LHCN-M2 (cell line): ENCODE measurements around the gene CLIC1. TPM values are rescaled to one million over a fixed set of nuclear protein-coding genes. Genes with fewer than 3 reads are reported as not detected.
A peak's percentile ranks its signal among the peaks of the same experiment; 100 is the strongest.

Experiments
- DNase-seq: peaks from one replicate; pipeline ENCODE4 v3.0.0-alpha.2; 2012; ENCODE audit warnings: low read depth
- total RNA-seq: library from RNA; depleted of rRNA; stranded (reverse); fragments of >200 nt; gene quantifications from 2 replicates; pipeline ENCODE4 v1.2.3, GENCODE V29; 2014

CLIC1 gene
- total RNA-seq, 1 experiment from 2014 or later = 771 TPM

DNA sequence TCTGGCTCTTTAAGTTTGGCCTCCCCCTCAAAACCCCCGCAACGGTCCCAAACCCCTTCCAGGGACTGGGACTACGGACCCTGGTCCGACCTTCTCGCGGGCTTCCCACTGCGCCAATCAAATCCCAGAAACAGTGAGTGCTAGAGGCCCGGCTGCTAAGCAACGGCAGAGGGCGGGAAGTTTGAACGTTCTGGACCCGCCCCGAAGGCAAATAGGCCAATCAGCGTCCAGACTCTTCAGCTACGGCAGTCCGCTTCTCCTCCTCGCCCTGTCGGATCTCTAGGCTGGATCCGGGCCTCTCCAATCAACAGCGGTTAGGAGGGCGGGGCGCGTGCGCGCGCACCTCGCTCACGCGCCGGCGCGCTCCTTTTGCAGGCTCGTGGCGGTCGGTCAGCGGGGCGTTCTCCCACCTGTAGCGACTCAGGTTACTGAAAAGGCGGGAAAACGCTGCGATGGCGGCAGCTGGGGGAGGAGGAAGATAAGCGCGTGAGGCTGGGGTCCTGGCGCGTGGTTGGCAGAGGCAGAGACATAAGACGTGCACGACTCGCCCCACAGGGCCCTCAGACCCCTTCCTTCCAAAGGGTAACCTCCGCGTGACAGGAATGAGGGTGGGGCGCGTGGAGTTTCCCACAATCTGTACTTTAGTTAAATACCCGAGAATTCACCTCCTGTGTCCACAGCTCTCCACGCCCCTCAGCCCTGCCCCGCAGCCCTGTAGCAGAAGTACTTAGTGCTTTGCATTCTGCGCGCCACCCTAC, 3.5 kb upstream of the CLIC1 start, which contains the start of gene MSH5:
Gene MSH5, plus strand, starts transcription at position 367 of the 758 bp plus-strand sequence. CDS start 462 bp downstream, outside the sequence.
- DNase-seq = peak; percentile 99

DNA sequence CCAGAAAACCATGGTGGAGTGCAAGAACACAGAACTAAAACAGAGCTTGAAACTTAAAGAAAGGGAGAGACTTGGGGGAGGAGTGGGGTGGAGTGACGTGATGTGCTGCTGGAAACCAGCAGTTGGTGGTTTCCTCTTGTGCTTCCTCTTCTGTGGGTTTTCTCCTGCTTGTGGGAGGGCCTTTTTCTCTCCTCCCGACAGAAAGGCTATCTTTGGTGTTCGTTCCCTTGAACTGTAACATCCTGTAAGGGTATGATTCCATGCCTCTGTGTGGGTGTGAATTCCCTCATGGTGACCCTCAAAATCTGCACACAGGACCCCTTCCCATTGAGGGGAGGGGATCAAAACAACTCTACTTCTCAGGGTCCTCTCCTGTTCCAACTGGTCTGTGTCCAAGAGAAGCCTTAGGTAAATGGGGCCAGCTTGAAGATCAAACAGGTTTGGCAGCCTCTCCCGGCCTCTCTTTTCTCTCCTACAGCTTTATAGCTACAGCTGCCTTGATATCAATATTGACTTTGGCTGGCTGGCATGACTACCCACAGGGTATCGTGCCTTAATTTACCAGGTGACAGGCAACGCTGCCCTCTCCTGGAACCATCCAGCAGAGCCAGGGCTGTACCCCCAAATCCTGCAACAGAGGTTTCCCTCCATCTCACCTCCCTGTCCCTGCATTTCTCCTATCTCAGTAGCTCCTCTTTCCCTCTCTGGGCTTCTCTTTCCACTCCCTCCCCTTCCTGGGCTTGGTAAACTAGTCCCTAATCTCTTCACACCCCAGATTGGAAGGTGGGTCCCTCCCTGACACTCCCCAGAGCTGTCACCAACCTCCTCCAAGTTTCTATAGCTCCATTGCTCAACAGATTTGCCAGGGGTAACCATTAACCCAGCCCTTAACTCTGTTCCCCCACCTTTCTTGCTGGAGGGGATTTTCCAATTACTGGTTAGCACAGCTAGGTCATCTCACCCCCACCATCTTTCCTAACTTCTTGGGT, 2.0 kb upstream of the CLIC1 start:
- peak; percentile 88 for DNase-seq

DNA sequence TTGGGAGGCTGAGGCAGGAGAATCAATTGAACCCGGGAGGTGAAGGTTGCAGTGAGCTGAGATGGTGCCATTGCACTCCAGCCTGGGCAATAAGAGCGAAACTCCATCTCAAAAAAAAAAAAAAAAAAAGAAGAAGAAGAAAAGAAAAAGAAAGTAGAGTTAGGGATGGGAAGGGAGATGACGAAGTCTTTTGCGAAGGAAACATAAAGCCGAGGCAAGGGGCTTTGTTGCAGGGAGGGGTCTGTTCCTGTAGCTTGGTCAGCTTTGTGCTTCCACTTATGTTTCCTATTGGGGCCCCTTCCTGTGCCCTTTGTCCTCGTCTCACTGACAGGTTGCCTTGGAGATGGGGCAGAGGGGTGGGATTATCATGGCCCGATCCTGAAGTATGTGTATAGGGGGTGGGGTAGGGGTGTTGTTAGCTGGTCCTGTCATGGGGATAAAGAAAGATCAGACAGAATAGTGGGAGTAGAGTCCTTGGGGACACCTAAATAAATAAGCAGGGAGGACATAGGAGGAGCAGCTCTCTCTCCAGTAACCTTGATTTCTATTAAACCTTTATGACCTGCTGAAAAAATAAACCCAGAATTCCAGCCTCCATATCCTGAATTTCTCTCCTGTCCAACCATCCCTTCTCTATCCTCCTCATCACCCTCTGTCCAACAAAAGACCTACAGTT, 1.1 kb upstream of the CLIC1 start:
- DNase-seq = no peak

DNA sequence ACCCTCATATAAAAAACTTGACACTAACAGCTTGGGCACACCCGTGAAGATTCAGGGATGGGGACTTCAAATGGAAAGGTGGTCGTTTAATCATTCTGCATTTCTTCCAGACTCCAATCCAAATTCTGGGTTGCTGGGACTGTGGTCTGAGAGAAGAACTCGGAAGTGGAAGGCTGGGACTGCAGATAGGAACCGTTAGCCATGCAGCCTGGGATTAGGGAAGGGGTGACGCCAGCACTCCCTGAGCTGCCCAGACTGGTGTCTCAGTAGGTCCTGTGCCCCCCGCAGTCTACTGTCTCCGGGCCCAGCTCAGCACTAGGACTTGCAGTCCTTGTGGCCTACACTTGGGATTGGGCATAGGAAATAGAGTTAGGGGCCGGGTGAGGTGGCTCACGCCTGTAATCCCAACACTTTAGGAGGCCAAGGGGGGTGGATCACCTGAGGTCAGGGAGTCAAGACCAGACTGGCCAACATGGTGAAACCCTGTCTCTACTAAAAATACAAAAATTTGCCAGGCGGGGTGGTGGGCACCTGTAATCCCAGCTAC, 511 bp upstream of the CLIC1 start:
- DNase-seq = no peak

DNA sequence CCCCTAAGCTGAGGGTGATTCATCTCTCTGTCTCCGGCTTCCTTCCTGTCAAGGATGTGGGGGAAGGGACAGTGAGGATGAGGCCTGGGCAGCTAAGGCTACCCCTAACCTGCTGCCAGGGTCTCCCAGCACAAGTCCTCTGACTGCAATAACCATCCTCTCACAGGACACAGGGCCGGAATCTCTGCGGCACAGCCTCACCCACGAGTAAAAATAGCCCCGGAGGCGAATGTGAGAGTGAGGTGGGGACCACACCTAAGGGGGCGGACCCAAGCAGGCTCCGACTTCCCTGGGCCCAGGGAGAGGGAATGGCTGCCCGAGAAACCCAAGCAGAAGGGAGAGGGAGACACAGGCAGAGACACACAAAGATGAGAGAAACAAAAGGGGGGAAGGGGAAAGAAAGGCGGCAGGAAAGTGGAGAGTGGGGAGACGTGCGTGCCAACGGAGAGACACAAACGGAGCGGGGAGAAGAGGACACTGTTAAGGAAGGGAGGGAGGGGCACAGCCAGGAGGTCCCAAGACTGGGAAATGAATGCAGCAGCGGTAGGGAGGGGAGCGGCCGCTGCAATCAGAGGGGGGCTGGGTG, 1.4 kb downstream of the CLIC1 start:
- peak; percentile 77 for DNase-seq

DNA sequence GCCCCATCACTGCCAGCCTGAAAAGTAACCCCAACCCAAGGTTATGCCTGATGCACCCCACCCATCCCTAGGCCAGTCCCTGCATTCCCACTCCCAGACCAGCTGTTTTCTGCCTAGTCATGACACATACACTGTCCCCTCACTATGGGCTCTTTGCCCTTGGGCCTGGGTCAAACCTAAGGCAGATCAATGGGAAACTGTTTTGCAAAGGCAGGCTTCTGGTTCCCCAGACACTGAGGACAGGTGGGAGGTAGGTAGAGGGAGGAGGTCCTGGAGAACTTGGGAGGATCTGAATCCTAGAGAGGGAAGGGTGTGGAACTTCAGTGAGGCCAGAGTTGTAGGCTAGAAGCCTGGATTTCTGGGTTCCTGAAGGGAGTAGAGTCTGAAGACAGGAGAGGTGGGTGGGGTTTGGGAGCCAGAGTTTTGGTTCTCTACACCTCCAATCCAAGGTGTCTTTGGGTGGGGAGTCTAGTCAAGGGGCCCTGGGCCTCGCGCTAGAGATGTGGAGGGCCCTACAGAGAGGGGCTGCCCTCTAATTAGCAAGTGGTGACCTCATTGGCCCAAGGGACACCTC, 2.0 kb downstream of the CLIC1 start:
- no peak for DNase-seq

DNA sequence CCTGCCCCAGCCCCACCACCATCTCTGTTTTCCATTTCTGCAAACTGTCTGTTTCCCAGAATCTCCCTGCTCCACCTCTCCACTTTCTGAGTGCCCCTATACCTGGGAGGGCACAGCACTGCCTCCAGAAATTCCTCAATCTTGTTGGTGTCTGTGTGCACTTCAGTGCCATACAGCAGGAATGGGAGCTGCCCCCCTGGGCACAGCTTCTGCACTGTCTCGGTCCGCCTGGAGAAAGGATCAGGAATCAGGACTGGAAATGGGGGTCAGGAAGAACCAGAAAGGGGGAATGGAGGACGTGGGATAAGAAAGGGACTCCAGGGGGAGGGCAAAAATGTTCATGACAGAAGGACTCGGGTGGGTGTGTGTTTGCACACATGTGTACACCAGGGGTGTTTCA, 2.6 kb downstream of the CLIC1 start:
- DNase-seq = no peak

DNA sequence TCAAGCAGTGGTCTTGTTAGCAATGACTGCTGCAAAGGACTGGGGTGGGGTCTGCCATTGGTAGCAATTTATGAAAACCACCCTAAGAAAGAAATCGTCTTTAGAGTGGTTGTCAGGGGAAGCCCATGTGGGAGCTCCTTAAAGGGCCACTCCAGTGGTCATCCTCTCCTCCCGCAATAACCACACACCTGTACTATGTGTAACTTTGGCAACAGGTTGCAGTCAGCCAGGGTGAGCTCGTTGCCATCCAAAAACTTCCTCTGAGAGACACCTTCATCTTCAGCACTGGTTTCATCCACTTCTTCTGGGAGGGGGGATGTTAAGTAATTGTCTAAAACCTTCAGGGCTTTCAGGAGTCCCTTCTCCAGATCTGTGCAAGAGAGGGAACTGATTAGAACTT, 4.3 kb downstream of the CLIC1 start:
- no peak for DNase-seq

DNA sequence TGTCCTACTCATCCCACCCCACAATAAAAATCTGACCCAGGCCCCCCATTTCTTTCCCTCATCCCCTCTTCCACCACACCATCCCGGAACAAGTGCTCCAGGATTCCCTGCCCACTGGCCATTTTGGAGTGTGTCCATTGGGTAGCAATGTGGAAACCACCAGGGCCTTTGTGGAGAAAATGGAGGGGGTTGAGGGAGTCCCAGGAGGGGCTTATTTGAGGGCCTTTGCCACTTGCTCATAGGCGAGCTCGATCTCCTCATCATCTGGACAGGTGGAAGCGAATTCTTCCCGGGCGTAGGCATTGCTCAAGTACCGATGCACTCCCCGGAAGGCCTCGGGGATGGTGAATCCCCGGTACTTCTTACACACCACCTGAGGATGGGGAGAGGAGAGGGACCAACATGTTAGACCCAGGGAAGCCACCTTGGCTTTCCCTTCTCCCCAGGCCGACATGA, 5.7 kb downstream of the CLIC1 start:
- no peak for DNase-seq

DNA sequence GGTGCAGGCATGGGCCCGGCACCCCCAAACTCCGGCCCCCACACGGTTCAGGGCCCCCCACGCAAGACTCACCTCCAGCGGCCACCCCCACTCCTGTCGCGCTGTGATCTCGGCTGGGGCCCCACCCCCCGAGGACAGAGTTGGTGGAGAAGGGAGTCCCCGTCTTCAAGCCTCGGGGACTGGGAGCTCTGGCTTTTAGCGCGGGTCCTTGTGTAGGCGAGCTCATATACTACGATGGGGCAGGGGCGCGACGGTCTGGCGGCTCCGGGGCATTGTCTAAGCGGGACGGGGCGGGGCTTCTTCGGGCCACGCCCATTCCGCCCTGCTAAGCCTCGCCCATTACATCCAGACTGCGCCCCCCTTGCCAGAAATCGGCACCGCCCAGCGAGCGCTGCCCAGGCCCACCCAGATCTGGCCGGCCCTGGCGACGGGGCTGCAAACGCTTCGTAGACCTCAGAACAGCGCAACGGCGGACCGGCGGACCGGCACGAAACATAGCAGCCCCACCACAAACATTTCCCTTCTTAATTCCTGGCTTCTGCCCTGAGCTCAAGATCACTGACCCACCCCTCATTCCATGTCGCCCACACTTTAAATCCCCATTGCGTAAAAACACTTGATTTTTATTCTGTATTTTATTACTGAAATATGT, 6.2 kb downstream of the CLIC1 start:
- peak; percentile 79 for DNase-seq

DNA sequence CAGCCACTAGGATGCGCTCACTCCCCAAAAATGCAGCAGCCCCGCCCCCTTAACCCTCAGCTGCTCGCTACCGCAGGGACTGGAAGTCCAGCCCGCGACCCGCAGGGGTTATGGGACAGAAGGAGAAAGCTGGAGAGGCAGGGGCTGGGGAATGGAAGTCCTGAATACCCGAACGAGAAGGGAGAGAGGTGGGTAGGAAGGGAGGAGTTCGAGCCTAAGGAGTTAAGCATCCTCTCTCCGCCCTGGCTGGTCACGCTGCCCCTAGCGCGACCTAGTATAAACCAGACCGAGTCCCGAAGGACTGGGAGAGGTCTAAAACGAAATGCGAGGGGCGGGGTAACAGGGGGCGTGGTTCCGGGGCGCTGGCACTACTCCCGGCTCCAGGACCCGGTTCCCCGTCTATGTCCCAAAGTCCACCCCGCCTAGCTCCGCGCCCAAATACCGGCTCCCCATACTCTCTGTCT, 6.8 kb downstream of the CLIC1 start:
- DNase-seq = peak; percentile 91

DNA sequence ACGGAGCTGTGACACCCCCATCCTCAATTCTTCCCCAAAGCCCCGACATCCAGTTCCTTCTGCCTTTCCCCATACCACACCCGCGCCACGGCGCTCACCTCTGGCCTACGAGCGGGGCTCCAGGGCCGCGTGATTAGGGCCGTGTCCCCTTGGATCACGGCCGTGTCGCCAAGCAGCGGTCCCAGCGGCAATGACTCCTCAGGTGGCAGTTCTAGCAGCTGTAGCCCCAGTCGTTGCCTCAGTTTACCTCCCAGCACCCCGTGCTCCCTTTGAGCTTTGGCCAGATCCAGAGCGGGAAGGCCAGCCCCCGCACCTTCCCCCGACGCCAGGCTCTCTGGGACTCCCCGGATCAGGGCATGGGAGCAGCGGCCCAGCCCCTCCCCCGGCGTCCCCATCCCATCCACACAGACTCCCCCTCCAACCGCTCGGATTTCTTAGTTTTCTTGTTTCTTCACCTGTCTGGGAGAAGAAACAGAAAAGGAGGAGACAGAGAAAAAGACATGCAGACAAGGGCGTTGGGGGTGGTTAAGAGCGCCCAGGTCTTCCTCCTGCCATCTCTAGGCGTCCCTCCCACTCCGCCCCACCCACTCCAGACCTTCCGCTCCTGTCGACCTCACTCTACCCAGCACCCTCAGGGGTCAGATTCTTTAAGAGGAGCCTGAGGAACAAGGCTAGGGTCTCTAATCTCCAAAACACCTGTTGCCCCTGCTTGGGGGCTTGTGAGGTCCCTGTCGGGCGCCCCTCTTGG, 7.4 kb downstream of the CLIC1 start, which contains the start of gene DDAH2:
Gene DDAH2, minus strand, starts transcription at position 533 of the 748 bp plus-strand sequence. Its CDS starts 138 bp downstream, at position 395.
- no peak for DNase-seq

DNA sequence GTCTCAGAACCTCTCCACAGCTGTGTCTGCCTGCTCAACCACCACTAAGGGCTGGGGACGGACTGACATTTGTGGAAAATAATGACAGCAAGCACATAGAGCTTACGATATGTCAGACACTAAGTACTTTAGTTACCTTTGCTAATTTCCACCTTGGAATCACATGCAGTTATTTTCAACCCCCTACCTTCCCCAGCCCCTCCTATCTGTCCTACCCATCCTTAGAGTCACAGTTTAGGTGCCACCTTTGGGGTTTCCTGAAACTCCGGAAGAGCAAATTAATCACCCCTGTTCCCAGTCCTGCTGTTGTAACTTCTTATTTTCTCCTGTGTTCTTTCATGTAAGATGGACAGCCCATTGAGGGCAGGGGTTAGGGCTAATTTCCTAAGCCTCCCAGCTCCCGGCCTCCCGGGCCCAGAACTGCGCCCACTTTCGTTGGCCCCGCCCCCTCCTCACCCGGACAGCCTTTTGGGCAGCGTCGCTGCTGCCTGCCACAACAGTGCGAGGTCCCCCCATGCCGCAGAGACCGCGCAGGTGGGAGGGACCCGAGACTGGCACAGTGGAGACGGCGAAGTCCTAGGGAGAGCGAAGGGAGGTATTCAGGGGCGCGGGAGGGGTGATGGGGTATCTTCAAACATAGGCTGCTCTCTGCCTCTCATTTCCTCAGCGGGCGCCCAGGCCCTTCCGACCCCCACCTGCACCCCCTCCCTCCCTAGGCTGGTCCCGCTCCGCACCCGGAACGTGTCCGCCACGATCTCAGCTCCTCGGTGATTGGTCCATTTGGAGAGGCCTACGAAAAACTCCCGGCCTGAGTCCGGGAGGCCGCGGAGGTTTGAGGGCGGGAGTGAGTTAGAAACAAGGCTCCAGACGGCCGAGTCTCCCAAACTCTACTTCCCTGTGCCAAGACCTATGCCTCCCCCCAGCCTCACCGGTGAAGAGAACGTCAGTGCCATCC, 8.3 kb downstream of the CLIC1 start:
- DNase-seq = no peak

DNA sequence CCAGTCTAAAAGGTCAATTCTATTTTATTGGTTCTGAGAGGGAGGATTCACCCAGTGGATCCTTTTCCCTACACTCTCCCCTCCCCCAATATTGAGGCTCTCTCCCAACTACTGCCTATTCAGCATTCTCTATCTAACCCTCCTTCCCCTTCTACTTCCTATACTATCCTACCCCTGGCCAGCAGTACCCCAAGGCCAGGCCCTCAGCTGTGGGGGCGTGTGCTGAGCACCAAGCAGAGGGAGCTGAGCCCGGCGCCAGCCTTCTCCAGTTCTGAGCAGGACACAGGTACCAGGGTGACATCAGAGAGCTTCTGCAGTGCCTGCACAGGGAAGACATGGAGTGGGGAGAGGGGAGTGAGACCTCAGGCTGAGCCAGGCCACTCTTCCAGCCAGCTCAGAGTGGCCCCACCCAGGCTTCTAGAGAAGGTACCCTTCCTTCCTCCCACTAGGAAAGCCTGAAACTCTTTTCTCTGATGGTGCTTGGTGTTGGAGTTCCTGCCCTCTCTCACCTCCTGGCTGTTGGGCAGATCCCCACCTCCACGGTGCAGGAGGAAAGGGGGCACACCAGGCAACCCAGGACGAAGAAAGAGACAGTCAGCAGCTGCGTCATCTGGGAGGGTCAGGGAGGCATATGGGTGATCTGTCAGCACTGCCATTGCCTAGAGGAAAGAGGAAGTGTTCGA, 9.2 kb downstream of the CLIC1 start:
- DNase-seq = no peak

DNA sequence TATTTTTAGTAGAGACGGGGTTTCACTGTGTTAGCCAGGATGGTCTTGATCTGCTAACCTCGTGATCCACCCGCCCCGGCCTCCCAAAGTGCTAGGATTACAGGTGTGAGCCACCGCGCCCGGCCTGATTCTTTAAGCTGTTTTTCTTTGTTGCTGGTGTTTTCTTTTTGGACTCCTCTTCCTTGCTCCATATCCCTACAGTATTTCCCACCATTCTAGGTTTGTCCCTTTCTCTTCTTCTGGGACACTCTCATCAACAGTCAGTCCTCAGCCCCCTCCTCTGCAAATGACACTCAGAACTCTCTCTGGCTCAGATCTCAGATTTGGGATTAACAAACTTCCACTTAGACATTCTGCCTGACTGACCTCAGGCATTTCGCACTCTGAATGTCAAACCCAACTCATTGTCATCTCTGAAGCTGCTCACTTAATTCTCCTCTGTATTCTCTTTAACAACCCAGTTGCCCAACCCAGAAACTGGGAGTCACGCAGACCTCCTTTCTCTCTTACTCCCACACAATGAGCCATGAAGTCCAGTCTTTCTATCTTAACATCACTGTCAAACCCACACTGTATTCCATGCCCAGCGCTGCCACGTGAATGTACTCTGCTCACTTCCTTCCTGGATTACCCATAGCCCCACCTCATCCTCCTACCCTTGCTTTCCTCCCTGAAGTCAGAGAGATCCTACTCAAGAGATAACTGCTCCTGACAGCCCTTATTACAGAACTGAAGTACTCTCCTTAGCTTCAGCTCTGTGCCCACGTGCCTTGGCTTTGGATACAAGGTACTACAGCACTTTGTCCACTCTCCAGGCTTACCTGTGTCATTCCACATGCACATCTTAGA, 10.6 kb downstream of the CLIC1 start:
- no peak for DNase-seq

DNA sequence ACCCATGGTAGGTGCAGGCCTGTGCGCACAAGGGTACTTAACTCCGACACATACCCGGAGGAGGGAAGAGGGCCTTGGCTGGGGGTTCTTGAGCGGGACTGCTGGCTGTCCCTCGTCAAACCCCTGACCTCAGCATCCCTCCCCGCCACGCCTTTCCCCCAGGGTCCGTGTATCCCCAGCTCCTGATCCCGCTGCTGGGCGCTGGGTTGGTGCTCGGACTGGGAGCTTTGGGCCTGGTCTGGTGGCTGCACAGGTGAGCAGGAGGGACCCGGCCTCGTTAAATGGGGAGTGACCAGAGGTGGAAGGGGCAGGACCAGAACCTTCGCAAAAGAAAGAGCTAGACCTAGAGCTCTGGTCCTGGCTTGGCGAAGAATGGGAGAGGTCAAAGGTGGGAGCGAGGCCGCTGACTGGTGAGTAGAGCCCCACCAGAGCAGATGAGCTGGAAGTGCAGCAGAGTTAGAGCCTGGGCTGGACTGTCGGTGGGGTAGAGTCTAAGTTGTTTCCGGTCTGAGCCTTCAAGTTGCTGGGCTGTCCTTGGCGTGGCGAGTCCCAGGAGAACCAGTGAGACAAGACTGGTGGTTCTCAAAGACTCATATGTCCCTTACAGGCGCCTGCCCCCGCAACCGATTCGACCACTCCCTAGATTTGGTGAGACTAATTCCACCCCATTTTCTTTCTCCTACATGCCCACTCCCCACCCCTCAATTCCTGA, 12.2 kb downstream of the CLIC1 start:
- DNase-seq = no peak
